MM.1S (cell line): Measurements from ENCODE around the gene AP1S2.

Experiments used
- DNase-seq: peaks from one replicate; pipeline ENCODE4 v3.0.0-alpha.2; 2015
- H2AFZ ChIP-seq: fragments of 300-600 bp; sonication (generic); 2 replicates; pipeline ENCODE4 v1.6.0; 2016; ENCODE audit warnings: antibody characterized with exemption, low read length
- H3F3A ChIP-seq: fragments of 300-600 bp; sonication (generic); 2 replicates; pipeline ENCODE4 v1.6.1; 2016; ENCODE audit warnings: mild to moderate bottlenecking, antibody characterized with exemption, low read length, moderate library complexity, mixed read lengths; ENCODE audit not compliant: insufficient read depth
- H3K27ac ChIP-seq: fragments of 300-600 bp; sonication (generic); 2 replicates; pipeline ENCODE4 v1.5.1; 2016; ENCODE audit warnings: mild to moderate bottlenecking, low read length
- H3K27me3 ChIP-seq: fragments of 300-600 bp; sonication (generic); replicated peaks from 2 replicates; pipeline ENCODE4 v1.6.0; 2016; ENCODE audit warnings: low read length; ENCODE audit not compliant: insufficient read depth
- H3K36me3 ChIP-seq: fragments of 300-600 bp; sonication (generic); replicated peaks from 2 replicates; pipeline ENCODE4 v1.6.1; 2016; ENCODE audit warnings: mild to moderate bottlenecking, low read length, mixed read lengths; ENCODE audit not compliant: insufficient read depth
- H3K4me1 ChIP-seq: fragments of 300-600 bp; sonication (generic); 2 replicates; pipeline ENCODE4 v1.6.1; 2016; ENCODE audit warnings: low read length, mixed read lengths
- H3K4me2 ChIP-seq: fragments of 300-600 bp; sonication (generic); 2 replicates; pipeline ENCODE4 v1.6.0; 2016; ENCODE audit warnings: low read depth, low read length
- H3K4me3 ChIP-seq: fragments of 300-600 bp; sonication (generic); 2 replicates; pipeline ENCODE4 v1.5.1; 2016; ENCODE audit warnings: low read length, mixed read lengths
- H3K79me2 ChIP-seq: fragments of 300-600 bp; sonication (generic); 2 replicates; pipeline ENCODE4 v1.6.1; 2016; ENCODE audit warnings: mixed run types, low read length, mixed read lengths
- H3K9ac ChIP-seq: fragments of 300-600 bp; sonication (generic); 2 replicates; pipeline ENCODE4 v1.6.1; 2016; ENCODE audit warnings: low read length, mixed read lengths
- H3K9me2 ChIP-seq: fragments of 300-600 bp; sonication (generic); replicated peaks from 2 replicates; pipeline ENCODE4 v1.6.1; 2016; ENCODE audit warnings: mild to moderate bottlenecking, low read length, mixed read lengths; ENCODE audit not compliant: insufficient read depth
- H3K9me3 ChIP-seq: fragments of 300-600 bp; sonication (generic); replicated peaks from 2 replicates; pipeline ENCODE4 v1.6.1; 2016; ENCODE audit warnings: mild to moderate bottlenecking, low read length, mixed read lengths; ENCODE audit not compliant: insufficient read depth
- H4K20me1 ChIP-seq: fragments of 300-600 bp; sonication (generic); 2 replicates; pipeline ENCODE4 v1.6.1; 2016; ENCODE audit warnings: mild to moderate bottlenecking, low read length, moderate library complexity, mixed read lengths; ENCODE audit not compliant: insufficient read depth
- CTCF ChIP-seq: fragments of 300-600 bp; sonication (generic); IDR thresholded peaks from 2 replicates; pipeline ENCODE4 v1.5.1; 2016; ENCODE audit warnings: antibody characterized with exemption, low read length, mixed read lengths
- EZH2 ChIP-seq: fragments of 300-600 bp; sonication (generic); optimal IDR thresholded peaks from 2 replicates; pipeline ENCODE3; 2017; ENCODE audit warnings: low read depth, mild to moderate bottlenecking, antibody characterized with exemption, low read length, mixed read lengths
- EZH2phosphoT487 ChIP-seq: fragments of 300-600 bp; sonication (generic); IDR thresholded peaks from 2 replicates; pipeline ENCODE4 v1.6.1; 2018; ENCODE audit warnings: antibody characterized with exemption, low read length

The AP1S2 gene

GRCh38 chrX:15854712-15855567 lies at the start of gene AP1S2:
Gene AP1S2 (minus strand): TSS chrX:15854813. CDS start chrX:15852524, 2,289 bp downstream.
- TF ChIP-seq CTCF, result no peak
- Histone ChIP-seq H3K9me2 (no peaks in the 10 kb centered on the region), H3K36me3 (no peaks in the 10 kb centered on the region), H3K9ac (peak within 1 kb of the TSS; percentile 91), H3F3A (peaks cover 20% of the 10 kb centered on the region), H3K4me1 (peaks cover 17% of the 10 kb centered on the region), H2AFZ (peak within 1 kb of the TSS; percentile 40), H3K27me3 (no peaks in the 10 kb centered on the region), H3K4me3 (peak within 1 kb of the TSS; percentile 83), H3K27ac (peak within 1 kb of the TSS; percentile 99), H3K79me2 (peaks cover 30% of the 10 kb centered on the region), H3K4me2 (peak within 1 kb of the TSS; percentile 80), H4K20me1 (no peaks in the 10 kb centered on the region), H3K9me3 (no peaks in the 10 kb centered on the region)
- DNase-seq, result peak; percentile 91

- H3K79me2 ChIP-seq, result no peaks in the 10 kb centered on the region
- TF ChIP-seq CTCF (no peak), EZH2phosphoT487 (no peak), EZH2 (no peak)
- no peaks in the 10 kb centered on the region for H3K9me3 ChIP-seq
- DNase-seq, result peak; percentile 83
- peak overlapping the region; percentile 23; the same call in 1 of the 2 replicates for H3K9ac ChIP-seq
- H4K20me1 ChIP-seq, result no peaks in the 10 kb centered on the region
- peaks cover 14% of the 10 kb centered on the region for H3F3A ChIP-seq
- peak overlapping the region; percentile 60 for H3K4me2 ChIP-seq
- H3K27me3 ChIP-seq, result no peaks in the 10 kb centered on the region
- no peak overlapping the region for H3K4me3 ChIP-seq
- H3K27ac ChIP-seq, result peak overlapping the region; percentile 86; the same call in 1 of the 2 replicates
- H3K36me3 ChIP-seq, result no peaks in the 10 kb centered on the region
- peaks cover 9% of the 10 kb centered on the region; the same call in 1 of the 2 replicates for H3K4me1 ChIP-seq
- 0 out of 2 replicates have a peak overlapping the region, but pooled peaks have one; percentile 61 for H2AFZ ChIP-seq
- no peaks in the 10 kb centered on the region for H3K9me2 ChIP-seq
Observed at GRCh38 chrX:15903186-15903681, 48.6 kb upstream of the AP1S2 start.

- Histone ChIP-seq H3K36me3 (no peaks in the 10 kb centered on the region), H3K9me2 (no peaks in the 10 kb centered on the region), H3K9me3 (no peaks in the 10 kb centered on the region), H3K9ac (no peak overlapping the region), H3K4me3 (no peak overlapping the region), H3F3A (no peaks in the 10 kb centered on the region), H4K20me1 (no peaks in the 10 kb centered on the region), H3K79me2 (no peaks in the 10 kb centered on the region), H2AFZ (no peak overlapping the region), H3K27ac (no peak overlapping the region), H3K4me1 (peaks cover 10% of the 10 kb centered on the region; the same call in 1 of the 2 replicates), H3K27me3 (no peaks in the 10 kb centered on the region), H3K4me2 (no peak overlapping the region)
- DNase-seq, result no peak
- TF ChIP-seq CTCF, result no peak
- no peak for TF ChIP-seq EZH2
- no peak for TF ChIP-seq EZH2phosphoT487
Observed at GRCh38 chrX:15895334-15895733, 40.7 kb upstream of the AP1S2 start.
